ENCODE data around the gene IPO11. TPM values are rescaled to one million over a fixed set of nuclear protein-coding genes. Genes with fewer than 3 reads are reported as not detected.

Gene IPO11
- total and polyA plus RNA-seq, 2 of the 13 experiments (the other 11 are each of a cell fraction or from before 2014, with no cell fraction given), result 13.9 to 24.4 TPM

DNA sequence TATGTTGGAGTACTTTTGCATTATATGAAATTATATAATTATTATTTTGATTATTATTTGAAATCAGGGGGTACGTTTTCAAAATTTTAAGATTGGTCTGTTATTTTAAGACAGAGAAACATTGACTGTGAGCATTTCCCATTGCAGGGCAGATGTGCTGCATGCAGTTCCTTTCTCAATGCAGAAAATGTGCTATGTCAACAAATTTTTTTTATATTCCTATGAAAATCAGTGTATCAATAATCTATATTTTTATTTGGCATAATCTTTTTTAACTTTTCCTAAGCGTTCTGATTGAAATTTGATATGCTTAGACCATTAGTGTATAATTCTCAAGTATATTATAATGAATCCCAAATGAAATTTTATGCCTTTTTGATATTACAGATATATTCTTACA lies 124.2 kb downstream of the IPO11 start:
- Histone ChIP-seq H3K79me2 (ENCODE audit: insufficient read depth, low read length) (no peaks in the 10 kb centered on the region), H3K27ac (ENCODE audit: extremely low read length, insufficient read depth, low read length) (no peak overlapping the region), H3K9me3 (ENCODE audit: low read length) (no peaks in the 10 kb centered on the region), H3K4me3 (replicated peaks in 1 of 3; ENCODE audit: insufficient read depth in 1 of 3, low read depth in 2 of 3, low read length in 3 of 3) (no peak overlapping the region), H3K9ac (ENCODE audit: insufficient read depth, low read depth, low read length) (no peak overlapping the region), H4K20me1 (ENCODE audit: insufficient read depth, low read length) (no peaks in the 10 kb centered on the region), H2AFZ (ENCODE audit: low read length) (no peak overlapping the region), H3K36me3 (replicated peaks in 1 of 2; ENCODE audit: control insufficient read depth in 1 of 2, insufficient read depth in 2 of 2, low read length in 2 of 2) (peaks cover 4 to 24% of the 10 kb centered on the region in 2 experiments; a peak in 4 of 5 replicates), H3K4me1 (ENCODE audit: insufficient read depth, low read length) (no peaks in the 10 kb centered on the region), H3K4me2 (ENCODE audit: low read depth, low read length) (no peak overlapping the region), H3K27me3 (ENCODE audit: control insufficient read depth in 1 of 2, insufficient read depth in 2 of 2, low read length in 2 of 2) (no peaks in the 10 kb centered on the region; a peak in 1 of 5 replicates)
- no peak for DNase-seq (ENCODE audit: low spot score)
- POLR2A ChIA-PET, result no interaction called here
- in situ Hi-C loops (cut with HindIII; ENCODE audit: extremely low pct_ligation_motif_present, low pct_unique_long_range_greater_than_20kb), result no loop called here
- BruUV-seq (replicated peaks), result no TSS peak
- CTCF ChIA-PET (ENCODE audit: low intra/inter-chr PET ratio, low total read pairs), result no interaction called here
- 90% methylated on average over 2 of the region's 2 CpGs for WGBS (ENCODE audit: low lambda C conversion rate)
- TF ChIP-seq MAFK (conservative IDR thresholded peaks at IDR 0.05 in 1 of 2, IDR thresholded peaks at IDR 0.05 in 1 of 2; ENCODE audit: low read length in 2 of 2) (peak; percentile 48 to 77; a peak in 3 of 4 replicates), ZNF709 (CRISPR knock-in tag; IDR thresholded peaks at IDR 0.05) (no peak), SAFB2 (CRISPR knock-in tag; IDR thresholded peaks at IDR 0.05; ENCODE audit: borderline replicate concordance, low read depth) (no peak), MAFF (IDR thresholded peaks at IDR 0.05; ENCODE audit: low read depth, low read length) (peak; percentile 71), DNMT1 (CRISPR knock-in tag; IDR thresholded peaks at IDR 0.05) (no peak), GATAD1 (CRISPR knock-in tag; IDR thresholded peaks at IDR 0.05) (no peak), ZNF382 (CRISPR knock-in tag; IDR thresholded peaks at IDR 0.05; ENCODE audit: borderline replicate concordance) (no peak)
- intact Hi-C loops (cut with micrococcal nuclease; ENCODE audit: unreplicated experiment), result loop anchor here (10.0 kb wide), 1 partner anchor 238 kb away; no protein-coding TSS in a partner anchor
- FAIRE-seq, result no peak
- no peak for ATAC-seq

DNA sequence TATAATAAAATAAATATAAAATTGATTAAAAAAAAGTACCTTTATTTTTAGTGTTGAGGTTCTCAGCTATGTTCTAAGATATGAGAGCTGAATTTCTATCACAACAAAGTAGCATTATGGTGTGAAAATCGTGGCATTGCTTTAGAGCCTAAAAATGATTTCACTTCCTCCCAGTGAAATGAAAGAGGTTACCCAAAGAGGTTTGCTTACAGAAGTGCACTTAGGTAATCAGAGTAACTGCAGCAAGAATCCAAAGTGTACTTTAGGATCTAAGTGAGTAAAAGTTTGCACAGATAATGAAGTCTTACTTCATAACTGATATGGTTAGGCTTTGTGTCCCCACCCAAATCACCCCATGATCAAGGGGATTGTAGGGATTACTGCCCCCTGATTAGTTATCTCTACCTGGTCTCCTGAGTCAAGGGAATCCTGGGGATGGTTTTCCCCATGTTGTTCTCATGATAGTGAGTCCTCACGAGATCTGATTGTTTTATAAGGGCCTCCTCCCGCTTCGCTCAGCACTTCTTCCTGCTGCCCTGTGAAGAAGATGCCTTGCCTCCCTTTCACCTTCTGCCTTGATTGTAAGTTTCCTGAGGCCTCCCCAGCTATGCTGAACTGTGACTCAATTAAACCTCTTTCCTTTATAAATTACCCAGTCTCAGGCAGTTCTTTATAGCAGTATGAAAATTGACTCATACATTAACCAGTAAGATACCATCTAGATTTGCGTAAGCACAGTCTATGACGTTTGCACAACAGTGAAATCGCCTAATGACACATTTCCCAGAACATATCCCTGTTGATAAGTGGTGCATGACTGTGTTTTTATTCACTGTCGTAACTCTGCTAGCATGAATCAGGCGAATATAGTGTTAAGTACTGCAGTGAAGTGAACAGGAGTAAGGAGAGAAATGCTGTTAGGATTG lies 125.7 kb downstream of the IPO11 start:
- BruUV-seq (replicated peaks), result no TSS peak
- intact Hi-C loops (cut with micrococcal nuclease; ENCODE audit: unreplicated experiment) (loop anchor here (10.0 kb wide), 1 partner anchor 237 kb away; no protein-coding TSS in a partner anchor), in situ Hi-C loops (cut with HindIII; ENCODE audit: extremely low pct_ligation_motif_present, low pct_unique_long_range_greater_than_20kb) (no loop called here)
- WGBS (ENCODE audit: low lambda C conversion rate), result 84% methylated on average over 9 of the region's 9 CpGs
- FAIRE-seq (no peak), ATAC-seq (no peak), DNase-seq (ENCODE audit: low spot score) (peak; percentile 28)
- H3K4me1 ChIP-seq (ENCODE audit: insufficient read depth, low read length), result no peaks in the 10 kb centered on the region
- POLR2A ChIA-PET, result no interaction called here
- no peak overlapping the region for H3K4me3 ChIP-seq (replicated peaks in 1 of 3; ENCODE audit: insufficient read depth in 1 of 3, low read depth in 2 of 3, low read length in 3 of 3)
- no peak overlapping the region for H3K9ac ChIP-seq (ENCODE audit: insufficient read depth, low read depth, low read length)
- H3K79me2 ChIP-seq (ENCODE audit: insufficient read depth, low read length), result no peaks in the 10 kb centered on the region
- peaks cover 3 to 16% of the 10 kb centered on the region in 2 experiments; a peak in 2 of 5 replicates for H3K36me3 ChIP-seq (replicated peaks in 1 of 2; ENCODE audit: control insufficient read depth in 1 of 2, insufficient read depth in 2 of 2, low read length in 2 of 2)
- no peaks in the 10 kb centered on the region for H3K9me3 ChIP-seq (ENCODE audit: low read length)
- CTCF ChIA-PET (ENCODE audit: low intra/inter-chr PET ratio, low total read pairs), result no interaction called here
- H3K27me3 ChIP-seq (ENCODE audit: control insufficient read depth in 1 of 2, insufficient read depth in 2 of 2, low read length in 2 of 2), result no peaks in the 10 kb centered on the region; a peak in 1 of 5 replicates
- no peaks in the 10 kb centered on the region for H4K20me1 ChIP-seq (ENCODE audit: insufficient read depth, low read length)
- H3K4me2 ChIP-seq (ENCODE audit: low read depth, low read length), result no peak overlapping the region
- no peak overlapping the region for H2AFZ ChIP-seq (ENCODE audit: low read length)
- H3K27ac ChIP-seq (ENCODE audit: extremely low read length, insufficient read depth, low read length), result no peak overlapping the region
- TF ChIP-seq, protein P1, sequence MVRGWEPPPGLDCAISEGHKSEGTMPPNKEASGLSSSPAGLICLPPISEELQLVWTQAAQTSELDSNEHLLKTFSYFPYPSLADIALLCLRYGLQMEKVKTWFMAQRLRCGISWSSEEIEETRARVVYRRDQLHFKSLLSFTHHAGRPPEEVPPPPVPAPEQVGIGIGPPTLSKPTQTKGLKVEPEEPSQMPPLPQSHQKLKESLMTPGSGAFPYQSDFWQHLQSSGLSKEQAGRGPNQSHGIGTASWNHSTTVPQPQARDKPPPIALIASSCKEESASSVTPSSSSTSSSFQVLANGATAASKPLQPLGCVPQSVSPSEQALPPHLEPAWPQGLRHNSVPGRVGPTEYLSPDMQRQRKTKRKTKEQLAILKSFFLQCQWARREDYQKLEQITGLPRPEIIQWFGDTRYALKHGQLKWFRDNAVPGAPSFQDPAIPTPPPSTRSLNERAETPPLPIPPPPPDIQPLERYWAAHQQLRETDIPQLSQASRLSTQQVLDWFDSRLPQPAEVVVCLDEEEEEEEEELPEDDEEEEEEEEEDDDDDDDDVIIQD (CRISPR knock-in tag; IDR thresholded peaks at IDR 0.05; ENCODE audit: low read depth), result peak; percentile 11; the same call in 1 of the 2 replicates
- TF ChIP-seq, protein P2, sequence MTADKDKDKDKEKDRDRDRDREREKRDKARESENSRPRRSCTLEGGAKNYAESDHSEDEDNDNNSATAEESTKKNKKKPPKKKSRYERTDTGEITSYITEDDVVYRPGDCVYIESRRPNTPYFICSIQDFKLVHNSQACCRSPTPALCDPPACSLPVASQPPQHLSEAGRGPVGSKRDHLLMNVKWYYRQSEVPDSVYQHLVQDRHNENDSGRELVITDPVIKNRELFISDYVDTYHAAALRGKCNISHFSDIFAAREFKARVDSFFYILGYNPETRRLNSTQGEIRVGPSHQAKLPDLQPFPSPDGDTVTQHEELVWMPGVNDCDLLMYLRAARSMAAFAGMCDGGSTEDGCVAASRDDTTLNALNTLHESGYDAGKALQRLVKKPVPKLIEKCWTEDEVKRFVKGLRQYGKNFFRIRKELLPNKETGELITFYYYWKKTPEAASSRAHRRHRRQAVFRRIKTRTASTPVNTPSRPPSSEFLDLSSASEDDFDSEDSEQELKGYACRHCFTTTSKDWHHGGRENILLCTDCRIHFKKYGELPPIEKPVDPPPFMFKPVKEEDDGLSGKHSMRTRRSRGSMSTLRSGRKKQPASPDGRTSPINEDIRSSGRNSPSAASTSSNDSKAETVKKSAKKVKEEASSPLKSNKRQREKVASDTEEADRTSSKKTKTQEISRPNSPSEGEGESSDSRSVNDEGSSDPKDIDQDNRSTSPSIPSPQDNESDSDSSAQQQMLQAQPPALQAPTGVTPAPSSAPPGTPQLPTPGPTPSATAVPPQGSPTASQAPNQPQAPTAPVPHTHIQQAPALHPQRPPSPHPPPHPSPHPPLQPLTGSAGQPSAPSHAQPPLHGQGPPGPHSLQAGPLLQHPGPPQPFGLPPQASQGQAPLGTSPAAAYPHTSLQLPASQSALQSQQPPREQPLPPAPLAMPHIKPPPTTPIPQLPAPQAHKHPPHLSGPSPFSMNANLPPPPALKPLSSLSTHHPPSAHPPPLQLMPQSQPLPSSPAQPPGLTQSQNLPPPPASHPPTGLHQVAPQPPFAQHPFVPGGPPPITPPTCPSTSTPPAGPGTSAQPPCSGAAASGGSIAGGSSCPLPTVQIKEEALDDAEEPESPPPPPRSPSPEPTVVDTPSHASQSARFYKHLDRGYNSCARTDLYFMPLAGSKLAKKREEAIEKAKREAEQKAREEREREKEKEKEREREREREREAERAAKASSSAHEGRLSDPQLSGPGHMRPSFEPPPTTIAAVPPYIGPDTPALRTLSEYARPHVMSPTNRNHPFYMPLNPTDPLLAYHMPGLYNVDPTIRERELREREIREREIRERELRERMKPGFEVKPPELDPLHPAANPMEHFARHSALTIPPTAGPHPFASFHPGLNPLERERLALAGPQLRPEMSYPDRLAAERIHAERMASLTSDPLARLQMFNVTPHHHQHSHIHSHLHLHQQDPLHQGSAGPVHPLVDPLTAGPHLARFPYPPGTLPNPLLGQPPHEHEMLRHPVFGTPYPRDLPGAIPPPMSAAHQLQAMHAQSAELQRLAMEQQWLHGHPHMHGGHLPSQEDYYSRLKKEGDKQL (CRISPR knock-in tag; IDR thresholded peaks at IDR 0.05; ENCODE audit: low read depth), result no peak

Data from HepG2 (cell line).